OCI-LY7 (cell line): ENCODE results near the gene RAB31. TPM values are rescaled to one million over a fixed set of nuclear protein-coding genes. Genes with fewer than 3 reads are reported as not detected.

Experiments used
- BruUV-seq: library from RNA; stranded (reverse); fragments of 400-500 nt; replicated peaks from 2 replicates; lab custom pipeline; 2021; lab: Mats Ljungman, UMichigan
- CTCF ChIA-PET: fragments of 300-600 bp; sonication (Branson Sonifier 250); formaldehyde crosslinking; loops from one replicate; lab custom pipeline; 2022; ENCODE audit warnings: antibody characterized with exemption; ENCODE audit not compliant: unreplicated experiment; lab: Charles Lee
- POLR2A ChIA-PET: fragments of 300-600 bp; sonication (Branson Sonifier 250); formaldehyde crosslinking; loops from one replicate; lab custom pipeline; 2022; ENCODE audit warnings: antibody characterized with exemption; lab: Charles Lee
- DNase-seq: peaks from one replicate; pipeline ENCODE4 v3.0.0-alpha.2; 2015; ENCODE audit warnings: low spot score
- H2AFZ ChIP-seq: fragments of 200-600 bp; sonication (generic), shearing (Covaris generic); 2 replicates; pipeline ENCODE4 v1.6.1; 2014; ENCODE audit warnings: mild to moderate bottlenecking, antibody characterized with exemption, low read length, moderate library complexity
- H3K27ac ChIP-seq: fragments of 200-600 bp; sonication (generic); 2 replicates; pipeline ENCODE4 v1.5.1; 2014; ENCODE audit warnings: mixed run types, low read depth, mild to moderate bottlenecking, moderate library complexity, low read length, inconsistent platforms; ENCODE audit not compliant: poor library complexity, severe bottlenecking
- H3K36me3 ChIP-seq: fragments of 200-600 bp; sonication (generic); 2 replicates; pipeline ENCODE4 v1.6.1; 2014; ENCODE audit warnings: mild to moderate bottlenecking, antibody characterized with exemption, low read length, moderate library complexity, mixed read lengths; ENCODE audit not compliant: insufficient read depth
- H3K4me1 ChIP-seq: fragments of 200-600 bp; sonication (generic); 2 replicates; pipeline ENCODE4 v1.5.1; 2014; ENCODE audit warnings: mild to moderate bottlenecking, low read length; ENCODE audit not compliant: insufficient read depth, poor library complexity, severe bottlenecking
- H3K4me2 ChIP-seq: fragments of 200-600 bp; sonication (generic); 2 replicates; pipeline ENCODE4 v1.6.1; 2014; ENCODE audit warnings: mild to moderate bottlenecking, low read length
- H3K4me3 ChIP-seq: fragments of 200-600 bp; sonication (generic); 2 replicates; pipeline ENCODE4 v1.5.1; 2014; ENCODE audit warnings: mild to moderate bottlenecking, low read depth, low read length; ENCODE audit not compliant: poor library complexity, severe bottlenecking
- H3K79me2 ChIP-seq: fragments of 200-600 bp; sonication (generic); 2 replicates; pipeline ENCODE4 v1.6.1; 2016; ENCODE audit warnings: low read depth, mild to moderate bottlenecking, low read length, moderate library complexity, mixed read lengths; ENCODE audit not compliant: insufficient read depth
- H3K9me2 ChIP-seq: fragments of 200-600 bp; sonication (generic); 2 replicates; pipeline ENCODE4 v1.6.1; 2016; ENCODE audit warnings: mild to moderate bottlenecking, low read length, mixed read lengths; ENCODE audit not compliant: insufficient read depth
- H3K9me3 ChIP-seq: fragments of 200-600 bp; sonication (generic); 2 replicates; pipeline ENCODE4 v1.6.1; 2014; ENCODE audit warnings: mild to moderate bottlenecking, mixed run types, low read length, mixed read lengths
- H4K20me1 ChIP-seq: fragments of 200-600 bp; sonication (generic); 2 replicates; pipeline ENCODE4 v1.6.1; 2014; ENCODE audit warnings: mild to moderate bottlenecking, antibody characterized with exemption, low read length, moderate library complexity, mixed read lengths; ENCODE audit not compliant: insufficient read depth
- EZH2phosphoT487 ChIP-seq: fragments of 200-600 bp; sonication (generic); IDR thresholded peaks from 2 replicates; pipeline ENCODE4 v1.6.1; 2018; ENCODE audit warnings: low read depth, borderline replicate concordance, mild to moderate bottlenecking, mixed run types, antibody characterized with exemption, low read length, moderate library complexity, mixed read lengths
- intact Hi-C: fragments of 100-400 bp; cut with micrococcal nuclease; formaldehyde crosslinking; loops from one replicate; pipeline ENCODE4 v1.10.0; 2022; ENCODE audit not compliant: unreplicated experiment
- total RNA-seq, 2 experiments: library from RNA; depleted of rRNA in 1 of 2; stranded (reverse); fragments of >200 nt in 1 of 2; shearing (Covaris generic) in 1 of 2; gene quantifications; 2 replicates each; pipeline ENCODE4 v1.2.3, GENCODE V29; 2014 to 2022
- TF ChIP-seq, protein P1 (sequence below): fragments of 200-600 bp; sonication (generic); conservative IDR thresholded peaks from 2 replicates; pipeline ENCODE4 v1.5.1; 2014; ENCODE audit warnings: mild to moderate bottlenecking, antibody characterized with exemption, low read length, moderate library complexity, mixed read lengths

The RAB31 gene
- total RNA-seq, 2 experiments from 2014 or later, result not detected

GRCh38 chr18:9731380-9731779, 23.3 kb downstream of the RAB31 start:
- no TSS peak for BruUV-seq
- no peaks in the 10 kb centered on the region for H3K4me1 ChIP-seq
- H2AFZ ChIP-seq, result no peak overlapping the region
- no peaks in the 10 kb centered on the region for H3K36me3 ChIP-seq
- no peaks in the 10 kb centered on the region for H3K9me3 ChIP-seq
- intact Hi-C loops, result no loop called here
- no peaks in the 10 kb centered on the region for H3K9me2 ChIP-seq
- CTCF ChIA-PET, result no interaction called here
- POLR2A ChIA-PET, result no interaction called here
- H3K4me2 ChIP-seq, result no peak overlapping the region
- no peak overlapping the region for H3K27ac ChIP-seq
- no peak overlapping the region for H3K4me3 ChIP-seq
- TF ChIP-seq EZH2phosphoT487, result no peak
- TF ChIP-seq, protein P1, sequence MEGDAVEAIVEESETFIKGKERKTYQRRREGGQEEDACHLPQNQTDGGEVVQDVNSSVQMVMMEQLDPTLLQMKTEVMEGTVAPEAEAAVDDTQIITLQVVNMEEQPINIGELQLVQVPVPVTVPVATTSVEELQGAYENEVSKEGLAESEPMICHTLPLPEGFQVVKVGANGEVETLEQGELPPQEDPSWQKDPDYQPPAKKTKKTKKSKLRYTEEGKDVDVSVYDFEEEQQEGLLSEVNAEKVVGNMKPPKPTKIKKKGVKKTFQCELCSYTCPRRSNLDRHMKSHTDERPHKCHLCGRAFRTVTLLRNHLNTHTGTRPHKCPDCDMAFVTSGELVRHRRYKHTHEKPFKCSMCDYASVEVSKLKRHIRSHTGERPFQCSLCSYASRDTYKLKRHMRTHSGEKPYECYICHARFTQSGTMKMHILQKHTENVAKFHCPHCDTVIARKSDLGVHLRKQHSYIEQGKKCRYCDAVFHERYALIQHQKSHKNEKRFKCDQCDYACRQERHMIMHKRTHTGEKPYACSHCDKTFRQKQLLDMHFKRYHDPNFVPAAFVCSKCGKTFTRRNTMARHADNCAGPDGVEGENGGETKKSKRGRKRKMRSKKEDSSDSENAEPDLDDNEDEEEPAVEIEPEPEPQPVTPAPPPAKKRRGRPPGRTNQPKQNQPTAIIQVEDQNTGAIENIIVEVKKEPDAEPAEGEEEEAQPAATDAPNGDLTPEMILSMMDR, result no peak
- no peaks in the 10 kb centered on the region for H4K20me1 ChIP-seq
- no peak for DNase-seq
- H3K79me2 ChIP-seq, result no peaks in the 10 kb centered on the region

DNA sequence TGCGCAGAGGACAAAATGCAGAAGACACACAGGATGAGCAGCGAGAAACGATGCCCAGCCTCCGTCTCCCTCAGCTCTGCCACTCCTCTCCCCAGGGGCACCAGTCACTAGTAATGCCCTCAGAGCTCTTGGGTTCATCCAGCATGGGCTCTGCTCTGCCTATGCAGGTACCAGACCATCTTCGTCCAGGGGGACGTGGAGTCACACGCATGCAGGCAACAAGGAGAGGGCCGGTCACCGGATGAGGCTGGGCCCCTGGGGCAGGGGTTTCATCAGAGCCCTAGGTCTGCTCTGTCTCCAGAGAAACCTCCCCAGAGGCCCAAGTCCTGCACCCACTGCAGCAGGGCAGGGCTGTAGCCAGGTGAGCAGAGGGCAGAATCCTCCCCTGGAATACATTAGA, 23.9 kb downstream of the RAB31 start:
- intact Hi-C loops, result no loop called here
- Histone ChIP-seq H3K79me2 (no peaks in the 10 kb centered on the region), H3K27ac (no peak overlapping the region), H3K4me2 (no peak overlapping the region), H3K4me1 (no peaks in the 10 kb centered on the region), H4K20me1 (no peaks in the 10 kb centered on the region), H3K9me3 (no peaks in the 10 kb centered on the region), H3K9me2 (no peaks in the 10 kb centered on the region), H3K4me3 (no peak overlapping the region), H3K36me3 (no peaks in the 10 kb centered on the region), H2AFZ (no peak overlapping the region)
- BruUV-seq, result no TSS peak
- TF ChIP-seq EZH2phosphoT487, result no peak
- TF ChIP-seq, protein P1, result no peak
- DNase-seq, result no peak
- CTCF ChIA-PET, result no interaction called here
- POLR2A ChIA-PET, result no interaction called here

DNA sequence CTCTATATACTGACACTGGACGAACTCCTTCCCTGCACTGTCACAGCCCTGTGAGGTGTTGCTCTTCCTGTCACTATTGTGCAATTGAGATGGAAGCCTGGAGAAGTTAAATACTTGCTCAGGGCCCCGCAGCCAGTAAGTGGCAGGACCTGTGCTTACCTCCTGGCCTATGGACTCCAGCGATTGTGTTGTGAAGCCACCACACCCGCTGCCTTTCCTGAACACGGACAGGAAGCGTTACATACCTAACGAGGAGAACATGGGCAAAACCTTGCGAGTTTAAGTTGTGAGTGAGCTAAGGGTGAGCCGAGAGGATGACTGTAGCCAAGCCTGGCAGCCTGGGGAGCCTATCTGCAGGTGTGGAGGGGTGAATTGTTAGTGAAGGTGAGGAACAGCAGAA, 26.1 kb downstream of the RAB31 start:
- CTCF ChIA-PET, result no interaction called here
- no peaks in the 10 kb centered on the region for H3K9me3 ChIP-seq
- H3K4me3 ChIP-seq, result no peak overlapping the region
- DNase-seq, result no peak
- no peaks in the 10 kb centered on the region for H3K4me1 ChIP-seq
- TF ChIP-seq EZH2phosphoT487, result no peak
- TF ChIP-seq, protein P1, result no peak
- no peak overlapping the region for H3K27ac ChIP-seq
- intact Hi-C loops, result no loop called here
- no peak overlapping the region for H2AFZ ChIP-seq
- no peaks in the 10 kb centered on the region for H3K79me2 ChIP-seq
- H3K36me3 ChIP-seq, result no peaks in the 10 kb centered on the region
- BruUV-seq, result no TSS peak
- H3K4me2 ChIP-seq, result no peak overlapping the region
- H3K9me2 ChIP-seq, result no peaks in the 10 kb centered on the region
- H4K20me1 ChIP-seq, result no peaks in the 10 kb centered on the region
- POLR2A ChIA-PET, result no interaction called here
